DMS 273 treated with DMSO at 0.1 percent for 48 hours (cell line): ENCODE results near the gene TSPAN10.

Experiments used
- DNase-seq: peaks from one replicate; lab custom pipeline; 2025; lab: John Stamatoyannopoulos, UW

Gene TSPAN10

GRCh38 chr17:81662002-81662401 is 25.0 kb downstream of the TSPAN10 start:
- DNase-seq = no peak

DNA sequence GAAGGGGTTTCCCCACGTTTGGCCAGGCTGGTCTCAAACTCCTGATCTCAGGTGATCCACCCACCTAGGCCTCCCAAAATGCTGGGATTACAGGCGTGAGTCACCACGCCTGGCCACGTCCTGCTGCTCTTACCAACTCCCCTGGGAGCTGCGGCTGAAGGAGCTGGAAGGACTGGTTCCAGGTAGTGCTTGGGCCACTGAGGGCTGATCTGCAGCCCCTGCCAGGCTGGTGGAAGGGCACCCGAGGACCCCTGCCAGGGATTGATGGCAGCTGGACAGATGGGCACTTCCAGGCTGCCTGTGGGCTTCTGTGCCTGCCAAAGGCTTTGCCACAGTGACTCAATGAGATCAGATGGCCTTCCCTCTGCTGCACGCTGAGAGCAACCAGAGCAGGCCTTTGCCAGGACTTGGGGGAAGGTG is 27.1 kb downstream of the TSPAN10 start:
- DNase-seq = no peak

DNA sequence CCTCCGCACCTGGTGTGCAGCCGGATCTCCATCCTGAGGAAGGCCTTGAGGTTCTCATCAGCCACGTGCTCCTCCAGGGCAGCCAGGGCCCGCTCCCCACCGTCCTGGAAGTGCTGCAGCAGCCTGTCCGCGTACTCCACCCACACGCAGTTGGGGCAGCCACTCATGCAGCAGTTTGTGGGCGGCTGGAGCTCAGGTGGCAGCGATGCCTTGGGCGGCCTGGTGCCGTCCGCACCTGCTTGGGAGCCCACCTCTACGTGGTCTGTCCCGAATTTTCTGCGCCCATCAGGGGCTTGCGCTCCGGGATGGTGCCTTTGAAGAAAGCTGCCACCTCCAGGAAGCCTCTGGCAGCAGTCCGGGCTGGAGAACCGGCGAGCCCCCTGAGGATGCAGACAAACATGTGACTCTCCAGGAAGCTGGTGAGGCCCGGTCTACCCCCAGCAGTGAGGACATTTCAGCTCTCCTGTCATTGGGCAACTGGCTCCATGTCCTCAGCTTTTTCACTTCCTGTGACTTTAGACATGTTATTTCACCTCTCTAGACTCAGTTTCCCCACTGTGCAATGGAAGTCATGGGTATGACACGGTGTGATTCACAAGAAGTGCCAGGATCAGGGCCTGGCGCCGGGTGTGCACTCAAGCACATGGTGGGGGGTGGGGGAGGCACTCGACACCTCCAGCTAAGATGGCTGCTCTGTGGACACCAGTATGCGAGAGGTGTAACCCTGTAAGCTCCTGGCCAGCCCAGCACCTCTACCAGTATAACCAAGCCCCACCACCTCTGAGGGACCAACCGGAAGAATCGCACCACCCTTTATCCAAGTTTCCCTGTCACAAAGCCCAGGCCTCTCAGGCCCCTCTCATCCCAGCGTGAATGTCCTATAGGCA is 28.5 kb downstream of the TSPAN10 start:
- DNase-seq = no peak

- no peak for DNase-seq
Measured at GRCh38 chr17:81666092-81666341, 29.0 kb downstream of the TSPAN10 start.

DNA sequence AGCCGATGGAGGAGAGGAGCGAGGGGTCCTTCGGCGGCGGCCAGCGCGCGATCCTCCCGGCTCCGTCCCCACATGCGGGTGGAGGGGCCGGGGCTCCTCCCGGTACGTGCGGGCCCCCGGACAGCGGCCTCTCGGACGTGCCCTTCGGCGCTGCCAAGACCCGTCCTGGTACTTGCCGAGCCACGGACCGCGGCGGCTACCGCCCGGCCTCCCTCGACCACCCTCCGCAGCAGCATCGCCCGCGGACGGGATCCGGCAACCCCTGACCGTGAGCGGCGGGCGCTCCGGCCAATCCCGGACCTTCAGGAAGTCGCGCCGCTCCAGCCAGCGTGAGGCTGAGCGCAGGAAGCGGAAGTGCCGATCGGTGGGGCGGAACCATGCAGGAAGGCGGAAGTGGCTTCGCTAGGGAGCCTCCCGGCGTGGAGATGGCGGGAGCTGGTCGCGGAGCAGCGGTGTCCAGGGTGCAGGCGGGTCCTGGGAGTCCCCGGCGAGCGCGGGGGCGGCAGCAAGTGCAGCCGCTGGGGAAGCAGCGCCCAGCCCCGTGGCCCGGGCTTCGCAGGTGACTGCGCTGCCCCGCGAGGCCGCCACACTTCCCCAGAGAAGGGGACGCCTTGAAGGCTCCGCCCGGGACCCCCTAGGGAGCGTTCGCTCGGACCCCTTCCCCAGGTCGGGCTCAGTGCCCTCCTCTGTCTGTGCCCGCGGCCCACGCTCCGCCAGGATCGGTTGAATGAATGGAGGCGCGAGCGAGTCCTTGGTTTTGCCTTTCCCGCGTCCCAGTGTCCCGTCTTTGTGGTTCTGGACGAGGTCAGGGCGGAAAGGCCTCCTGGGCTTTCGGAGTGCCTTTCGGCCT is 29.6 kb downstream of the TSPAN10 start, which contains the start of the genes CCDC137 and OXLD1:
Gene CCDC137, plus strand, starts transcription at position 396 of the 850 bp plus-strand sequence. Its CDS starts 30 bp downstream, at position 426.
Gene OXLD1, minus strand, starts transcription at position 264 of the 850 bp plus-strand sequence. Its CDS starts 28 bp downstream, at position 236.
- DNase-seq = peak; percentile 88

DNA sequence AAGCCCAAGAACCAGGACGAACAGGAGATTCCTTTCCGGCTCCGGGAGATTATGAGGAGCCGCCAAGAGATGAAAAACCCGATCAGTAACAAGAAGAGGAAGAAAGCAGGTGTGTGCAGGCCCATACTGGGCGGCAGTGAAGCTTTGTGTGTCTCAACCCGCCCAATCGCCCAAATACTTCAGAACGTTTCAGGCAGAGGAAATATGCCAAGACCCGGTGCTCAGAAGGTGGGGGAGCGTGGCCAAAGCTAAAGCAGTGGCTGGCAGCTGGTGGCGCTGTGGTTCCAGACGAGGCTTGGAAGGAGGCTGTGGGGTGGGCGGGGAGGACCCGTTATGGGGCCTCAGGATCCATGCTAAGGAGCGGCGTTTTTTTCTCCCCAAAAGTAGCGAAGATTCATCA is 30.8 kb downstream of the TSPAN10 start:
- no peak for DNase-seq

GRCh38 chr17:81672504-81672903 is 35.5 kb downstream of the TSPAN10 start:
- DNase-seq = no peak

GRCh38 chr17:81672954-81673353 is 36.0 kb downstream of the TSPAN10 start:
- no peak for DNase-seq

DNA sequence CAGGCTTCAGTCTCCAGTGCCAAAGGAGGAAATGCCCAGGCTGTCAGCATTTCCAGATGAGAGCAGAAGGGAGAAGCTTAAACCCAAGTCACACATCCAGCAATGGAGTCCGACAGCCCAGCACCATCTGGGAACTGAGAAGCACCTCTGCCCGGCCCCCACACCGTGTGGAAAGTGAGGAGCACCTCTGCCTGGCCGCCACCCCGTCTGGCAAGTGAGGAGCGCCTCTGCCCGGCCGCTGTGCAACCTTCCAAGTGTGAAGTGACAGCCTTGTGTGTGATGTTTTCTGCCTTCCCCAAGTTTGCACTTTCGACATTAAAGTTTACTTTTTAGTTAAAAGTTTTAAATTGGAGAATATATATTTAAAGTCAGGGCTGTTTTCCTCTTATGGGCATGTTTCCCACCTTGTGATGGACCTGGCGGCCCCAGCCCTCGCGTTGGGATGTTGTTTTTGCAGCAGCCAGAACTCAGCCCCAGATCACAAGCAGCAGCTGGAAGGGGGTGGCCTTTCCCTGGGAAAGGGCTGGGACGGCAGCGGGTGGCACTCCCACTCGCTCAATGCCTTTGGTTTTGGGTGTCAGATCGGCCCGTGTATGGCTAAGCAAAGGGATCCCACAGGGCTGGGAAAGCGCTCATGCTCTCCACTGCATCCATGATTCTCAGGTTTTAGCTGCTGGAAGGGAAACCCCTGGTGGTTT is 36.7 kb downstream of the TSPAN10 start:
- no peak for DNase-seq

GRCh38 chr17:81675515-81676221 is 38.7 kb downstream of the TSPAN10 start:
- peak; percentile 26 for DNase-seq

DNA sequence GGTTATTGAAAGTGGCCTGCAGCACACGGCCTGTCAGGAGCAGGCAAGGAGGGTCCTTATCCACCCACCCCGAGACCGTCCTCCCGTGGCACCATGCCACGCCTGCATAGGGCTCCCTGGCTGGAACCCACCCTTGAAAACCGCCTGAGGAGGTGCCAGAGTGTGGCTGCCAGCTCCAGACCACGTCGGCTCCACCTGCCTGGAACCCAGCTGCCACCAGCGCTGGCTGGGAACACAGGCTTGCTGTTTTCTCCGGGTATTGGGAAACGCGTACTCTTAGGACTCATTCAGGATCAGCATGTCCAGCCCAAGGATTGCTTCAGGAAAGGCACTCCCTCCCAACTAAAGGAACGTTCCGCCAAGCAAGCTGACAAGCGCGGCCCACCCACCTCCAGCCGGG is 39.9 kb downstream of the TSPAN10 start:
- no peak for DNase-seq

DNA sequence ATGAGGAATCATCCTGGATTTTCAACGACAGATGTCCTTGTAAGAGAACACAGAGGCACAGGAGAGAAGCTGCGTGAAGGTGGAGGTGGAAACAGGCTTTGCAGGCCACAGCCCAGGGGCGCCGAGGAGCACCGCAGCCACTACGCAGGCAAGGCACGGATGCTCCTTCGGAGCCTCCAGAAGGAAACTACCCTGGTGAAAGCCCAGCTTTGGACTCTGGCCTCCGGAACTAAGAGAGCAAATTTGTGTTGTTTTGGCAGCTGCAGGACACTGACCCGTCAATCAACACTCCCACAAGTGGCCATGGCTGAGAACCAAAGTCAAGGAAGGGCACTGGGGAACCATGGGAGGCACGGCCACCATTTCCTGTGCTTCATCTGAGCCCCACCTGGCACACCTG is 43.2 kb downstream of the TSPAN10 start:
- DNase-seq = no peak

DNA sequence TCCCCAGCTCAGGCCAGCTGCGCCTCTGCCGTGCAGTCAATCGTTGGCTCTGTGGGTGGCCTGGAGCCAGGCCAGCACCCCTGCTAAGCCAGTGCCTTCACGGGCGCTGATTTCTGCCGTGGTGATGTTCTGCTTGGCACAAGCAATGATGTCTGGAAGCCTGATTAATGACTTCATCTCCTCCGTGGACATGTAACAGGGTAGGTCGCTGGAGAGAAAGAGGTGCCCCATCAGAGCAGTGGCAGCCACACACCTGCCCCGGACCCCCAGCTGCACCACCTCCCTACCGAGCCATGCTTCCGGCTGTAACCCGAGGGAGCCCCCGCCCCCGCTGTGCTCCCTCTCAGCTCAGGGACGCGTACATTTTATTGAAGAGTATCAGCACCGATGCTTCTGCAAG is 44.7 kb downstream of the TSPAN10 start:
- no peak for DNase-seq

DNA sequence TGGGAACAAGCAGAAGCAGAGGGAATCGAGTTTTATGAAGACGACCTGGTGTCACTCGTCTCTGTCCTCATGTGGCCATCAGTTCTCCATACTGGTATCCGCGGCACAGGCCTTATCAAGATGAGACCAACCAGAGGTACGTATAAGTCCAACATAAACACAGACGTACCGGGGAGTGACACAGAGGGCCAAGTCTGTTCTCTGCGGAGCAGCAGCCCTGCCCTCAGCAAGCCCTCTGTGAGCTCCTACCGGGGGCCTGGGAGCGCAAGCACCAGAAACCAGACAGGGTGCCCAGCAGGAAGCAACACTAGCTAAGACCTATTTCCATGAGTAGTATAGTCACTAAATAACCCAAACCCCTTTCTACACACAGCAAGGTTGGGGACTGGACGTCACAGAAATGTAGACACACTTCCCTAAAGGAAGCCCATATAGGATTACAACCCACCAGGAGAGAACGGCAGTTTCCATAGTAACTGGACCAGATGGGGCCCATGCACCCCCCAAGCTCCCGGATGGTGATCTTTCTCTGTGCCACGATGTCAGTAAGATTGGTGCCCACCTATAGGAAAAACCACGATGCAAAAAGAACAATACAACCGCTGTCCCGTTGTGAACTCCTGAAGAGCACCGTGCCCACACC is 45.7 kb downstream of the TSPAN10 start:
- no peak for DNase-seq

DNA sequence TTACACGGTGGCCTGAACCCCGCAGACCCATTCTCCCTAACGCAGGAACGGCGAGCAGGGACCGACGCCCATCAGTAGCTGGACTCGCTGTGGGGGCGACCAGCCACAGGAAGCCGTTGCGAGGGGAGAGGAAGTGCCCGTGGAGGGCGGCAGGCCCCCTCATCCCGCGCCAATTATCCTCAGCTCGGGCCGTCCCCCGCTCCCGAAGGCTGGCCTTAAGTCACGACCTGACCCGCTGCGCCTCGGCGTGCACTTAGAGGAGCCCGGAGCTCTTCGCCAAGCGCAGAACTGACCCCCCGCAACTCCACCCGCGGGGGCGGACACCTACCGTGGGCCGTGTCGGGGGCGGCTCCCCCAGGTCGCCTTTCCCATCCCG is 46.2 kb downstream of the TSPAN10 start:
- DNase-seq = no peak

DNA sequence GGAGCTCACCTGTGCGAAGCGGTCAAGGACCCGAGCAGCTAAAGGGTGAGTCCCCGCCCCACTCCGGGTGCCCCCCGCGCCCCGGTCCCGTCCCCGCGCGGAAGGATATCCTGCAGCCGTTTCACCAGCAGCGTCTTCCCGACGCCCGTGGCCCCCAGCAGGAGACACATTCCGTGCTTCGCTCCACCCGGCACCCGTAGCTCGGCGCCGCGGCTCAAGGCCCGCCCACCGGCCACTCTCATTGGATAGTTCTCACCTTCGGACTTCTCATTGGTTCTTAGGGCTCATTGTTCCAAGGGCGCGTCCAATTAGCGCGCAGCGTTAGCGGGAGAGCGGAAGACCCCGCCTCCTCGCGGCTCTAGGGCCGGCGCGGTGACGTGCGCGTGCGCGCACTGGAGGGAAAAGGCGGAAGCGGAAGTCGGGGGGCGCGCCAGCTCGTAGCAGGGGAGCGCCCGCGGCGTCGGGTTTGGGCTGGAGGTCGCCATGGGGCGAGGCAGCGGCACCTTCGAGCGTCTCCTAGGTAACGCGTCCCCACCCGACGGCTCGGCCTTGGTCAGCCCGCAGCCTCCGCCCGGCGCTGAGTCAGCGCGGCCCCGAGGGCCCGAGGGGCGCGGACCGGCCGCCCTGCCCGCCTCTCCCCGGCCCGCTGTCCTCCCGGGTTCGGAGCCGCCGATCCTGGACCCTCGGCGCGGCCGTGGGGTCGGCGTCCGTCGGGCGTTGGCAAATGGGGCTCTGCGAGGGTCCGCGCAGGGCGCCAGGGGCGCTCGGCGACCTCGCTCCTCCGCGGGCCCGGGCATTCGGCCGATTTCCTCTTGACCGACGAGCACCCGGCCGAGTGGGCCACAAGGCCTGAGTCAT is 46.8 kb downstream of the TSPAN10 start, which contains the start of the genes ARL16 and HGS:
Gene ARL16, minus strand, starts transcription at position 214 of the 858 bp plus-strand sequence. Its CDS starts 44 bp downstream, at position 170.
Gene HGS, plus strand, starts transcription at position 428 of the 858 bp plus-strand sequence. Its CDS starts 56 bp downstream, at position 484.
- DNase-seq = peak; percentile 96

DNA sequence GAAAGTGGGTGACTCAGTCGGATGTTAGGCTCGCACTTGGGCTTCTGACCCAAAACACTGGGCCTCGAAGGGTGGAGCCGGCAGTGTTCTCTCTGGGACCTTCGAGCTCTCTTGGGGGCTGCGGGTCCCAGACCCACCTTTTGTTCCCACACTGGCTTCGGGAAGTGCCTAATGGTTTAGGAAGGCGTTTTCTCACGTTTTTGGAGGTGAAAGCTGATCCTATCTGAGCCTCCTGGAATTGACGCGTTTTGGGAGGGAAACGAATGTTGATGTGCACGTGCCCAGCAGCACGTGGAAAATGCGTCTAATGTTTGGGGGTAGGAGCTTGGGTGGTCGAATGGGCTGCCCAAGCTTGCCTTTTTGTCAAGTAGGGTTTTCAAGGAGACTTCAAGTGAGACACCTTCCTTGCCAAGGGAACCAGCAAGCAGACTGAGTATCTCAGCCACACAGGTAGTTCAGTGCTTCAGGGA is 47.5 kb downstream of the TSPAN10 start:
- DNase-seq = no peak

- DNase-seq = no peak
Measured at GRCh38 chr17:81685108-81685507, 48.1 kb downstream of the TSPAN10 start.

- no peak for DNase-seq
Measured at GRCh38 chr17:81686614-81687013, 49.6 kb downstream of the TSPAN10 start.
